NB4 (cell line): ENCODE data around the gene M6PR.
"Not testable (repeated sequence)": the region's sequence is repeated elsewhere in the genome, so short reads cannot be mapped to it uniquely, and the experiment has no call there.

ENCODE experiments used
- POLR2A ChIP-seq: IDR thresholded peaks from 2 replicates; pipeline ENCODE4 v1.6.1; 2011; ENCODE audit warnings: mild to moderate bottlenecking; ENCODE audit not compliant: insufficient read length; ENCODE audit errors: extremely low read depth
- TF ChIP-seq, protein P1 (sequence below): IDR thresholded peaks from one replicate; pipeline ENCODE4 v1.5.1; 2012; ENCODE audit warnings: low read depth, low read length
- TF ChIP-seq, protein P2 (sequence below): IDR thresholded peaks from 2 replicates; pipeline ENCODE4 v1.6.1; 2011; ENCODE audit warnings: low read depth, low read length

DNA sequence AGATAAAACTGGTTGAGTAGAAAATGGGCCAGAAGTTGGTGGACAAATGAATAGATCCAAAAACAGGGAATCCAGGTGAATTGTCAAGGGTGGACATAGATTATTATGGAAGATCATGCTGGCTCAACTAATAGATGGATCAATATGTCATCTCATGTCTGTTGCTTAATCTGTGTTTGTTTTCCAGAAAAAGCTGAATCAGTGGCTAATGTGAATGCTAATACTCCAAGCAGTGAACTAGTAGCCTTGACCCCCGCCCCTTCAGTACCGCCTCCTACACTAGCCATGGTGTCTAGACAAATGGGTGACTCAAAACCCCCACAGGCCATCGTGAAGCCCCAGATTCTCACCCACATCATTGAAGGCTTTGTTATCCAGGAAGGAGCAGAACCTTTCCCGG, 15.4 kb downstream of the M6PR start:
- TF ChIP-seq, protein P1, sequence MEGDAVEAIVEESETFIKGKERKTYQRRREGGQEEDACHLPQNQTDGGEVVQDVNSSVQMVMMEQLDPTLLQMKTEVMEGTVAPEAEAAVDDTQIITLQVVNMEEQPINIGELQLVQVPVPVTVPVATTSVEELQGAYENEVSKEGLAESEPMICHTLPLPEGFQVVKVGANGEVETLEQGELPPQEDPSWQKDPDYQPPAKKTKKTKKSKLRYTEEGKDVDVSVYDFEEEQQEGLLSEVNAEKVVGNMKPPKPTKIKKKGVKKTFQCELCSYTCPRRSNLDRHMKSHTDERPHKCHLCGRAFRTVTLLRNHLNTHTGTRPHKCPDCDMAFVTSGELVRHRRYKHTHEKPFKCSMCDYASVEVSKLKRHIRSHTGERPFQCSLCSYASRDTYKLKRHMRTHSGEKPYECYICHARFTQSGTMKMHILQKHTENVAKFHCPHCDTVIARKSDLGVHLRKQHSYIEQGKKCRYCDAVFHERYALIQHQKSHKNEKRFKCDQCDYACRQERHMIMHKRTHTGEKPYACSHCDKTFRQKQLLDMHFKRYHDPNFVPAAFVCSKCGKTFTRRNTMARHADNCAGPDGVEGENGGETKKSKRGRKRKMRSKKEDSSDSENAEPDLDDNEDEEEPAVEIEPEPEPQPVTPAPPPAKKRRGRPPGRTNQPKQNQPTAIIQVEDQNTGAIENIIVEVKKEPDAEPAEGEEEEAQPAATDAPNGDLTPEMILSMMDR = not testable (repeated sequence)
- not testable (repeated sequence) for TF ChIP-seq POLR2A
- TF ChIP-seq, protein P2, sequence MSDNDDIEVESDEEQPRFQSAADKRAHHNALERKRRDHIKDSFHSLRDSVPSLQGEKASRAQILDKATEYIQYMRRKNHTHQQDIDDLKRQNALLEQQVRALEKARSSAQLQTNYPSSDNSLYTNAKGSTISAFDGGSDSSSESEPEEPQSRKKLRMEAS = not testable (repeated sequence)
